NCI-H748 treated with DMSO at 0.1 percent for 48 hours (cell line): ENCODE data around the gene KIAA1671.

ENCODE experiments used
- DNase-seq: peaks from one replicate; lab custom pipeline; 2025; lab: John Stamatoyannopoulos, UW

Gene KIAA1671

GRCh38 chr22:25146307-25146706, 193.8 kb downstream of the KIAA1671 start:
- no peak for DNase-seq

GRCh38 chr22:25146906-25147641, 194.6 kb downstream of the KIAA1671 start:
- no peak for DNase-seq

GRCh38 chr22:25147642-25147928, 195.1 kb downstream of the KIAA1671 start:
- DNase-seq = no peak

GRCh38 chr22:25148149-25148691, 195.7 kb downstream of the KIAA1671 start:
- no peak for DNase-seq

GRCh38 chr22:25149014-25149413, 196.5 kb downstream of the KIAA1671 start:
- DNase-seq = no peak

- no peak for DNase-seq
Measured at GRCh38 chr22:25153961-25154666, 201.6 kb downstream of the KIAA1671 start.

GRCh38 chr22:25154667-25154999, 202.1 kb downstream of the KIAA1671 start:
- no peak for DNase-seq

GRCh38 chr22:25156736-25157135, 204.2 kb downstream of the KIAA1671 start:
- DNase-seq = no peak

- no peak for DNase-seq
Measured at GRCh38 chr22:25159028-25159427, 206.5 kb downstream of the KIAA1671 start.

GRCh38 chr22:25160120-25160996, 207.8 kb downstream of the KIAA1671 start:
- no peak for DNase-seq

- DNase-seq = no peak
Measured at GRCh38 chr22:25161017-25161915, 208.8 kb downstream of the KIAA1671 start.

GRCh38 chr22:25161916-25162530, 209.5 kb downstream of the KIAA1671 start:
- no peak for DNase-seq

GRCh38 chr22:25162561-25162960, 210.0 kb downstream of the KIAA1671 start:
- DNase-seq = no peak

GRCh38 chr22:25165785-25166184, 213.3 kb downstream of the KIAA1671 start:
- DNase-seq = no peak

GRCh38 chr22:25166266-25167040, 213.9 kb downstream of the KIAA1671 start:
- no peak for DNase-seq

GRCh38 chr22:25167082-25167481, 214.6 kb downstream of the KIAA1671 start:
- no peak for DNase-seq

GRCh38 chr22:25167834-25168601, 215.5 kb downstream of the KIAA1671 start:
- DNase-seq = no peak

- DNase-seq = no peak
Measured at GRCh38 chr22:25169278-25170031, 216.9 kb downstream of the KIAA1671 start.
